ENCODE data around the gene WDR20.

DNA sequence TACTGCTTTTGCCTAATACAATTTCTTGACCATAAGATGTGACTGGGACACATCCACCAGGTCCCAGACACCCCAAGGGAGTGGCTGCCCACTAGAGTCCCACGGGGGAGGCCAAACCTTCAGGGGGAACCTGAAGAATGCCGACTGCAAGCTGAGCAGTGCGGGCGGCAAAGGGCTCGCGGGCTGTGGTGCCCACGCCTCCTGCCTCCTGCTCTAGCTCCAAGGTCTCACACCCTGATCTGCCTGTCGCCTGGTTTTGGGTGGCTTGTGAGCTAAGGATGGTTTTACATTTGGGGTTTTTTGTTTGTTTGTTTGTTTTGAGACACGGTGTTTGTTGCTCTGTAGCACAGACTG, 90.0 kb downstream of the WDR20 start:
- TF ChIP-seq EZH2phosphoT487 (IDR thresholded peaks at IDR 0.05; ENCODE audit: insufficient read depth, low read depth) (no peak), EZH2 (IDR thresholded peaks at IDR 0.05; ENCODE audit: insufficient read depth, poor library complexity, severe bottlenecking) (no peak)

Measured in GM23248 (cell line).